SK-N-SH (cell line): ENCODE data around the gene CNTN4. TPM values are rescaled to one million over a fixed set of nuclear protein-coding genes. Genes with fewer than 3 reads are reported as not detected.

Experiments
- CTCF ChIA-PET: fragments of 300-600, 350-600 bp; formaldehyde crosslinking; extraction: SDS; loops from one replicate; lab custom pipeline; 2021; lab: Yijun Ruan, JAX
- POLR2A ChIA-PET: fragments of 350-600 bp; sonication (Branson Sonifier 250); formaldehyde crosslinking; extraction: SDS; loops from one replicate; lab custom pipeline; 2020; ENCODE audit warnings: antibody characterized with exemption, inconsistent platforms; lab: Yijun Ruan, JAX
- DNase-seq: peaks from one replicate; pipeline ENCODE4 v3.0.0; 2012
- H2AFZ ChIP-seq: fragments of 200-600 bp; sonication (generic); 2 replicates; pipeline ENCODE4 v1.8.1; 2016; ENCODE audit warnings: antibody characterized with exemption, mild to moderate bottlenecking, low read depth
- H3F3A ChIP-seq: fragments of 200-600 bp; sonication (generic); replicated peaks from 2 replicates; pipeline ENCODE3; 2016; ENCODE audit warnings: antibody characterized with exemption, mild to moderate bottlenecking; ENCODE audit not compliant: insufficient read depth
- H3K27ac ChIP-seq, 2 experiments: fragments of 200-500 bp in 1 of 2; fragments of 200-600 bp in 1 of 2; sonication (Bioruptor generic) in 1 of 2; sonication (generic), shearing (Covaris generic) in 1 of 2; 2 replicates each; pipeline versions ENCODE4 v1.5.1 to v1.6.1; 2014 to 2016; ENCODE audit warnings: low read depth in 2 of 2, inconsistent platforms in 1 of 2, low read length in 1 of 2, mild to moderate bottlenecking in 1 of 2, mixed read lengths in 1 of 2
- H3K27me3 ChIP-seq: fragments of 200-600 bp; sonication (generic), shearing (Covaris generic); 2 replicates; pipeline ENCODE4 v1.6.1; 2016; ENCODE audit warnings: mixed run types; ENCODE audit not compliant: insufficient read depth
- H3K36me3 ChIP-seq, 2 experiments: fragments of 200-500 bp in 1 of 2; fragments of 200-600 bp in 1 of 2; sonication (Bioruptor generic) in 1 of 2; sonication (generic) in 1 of 2; replicated peaks in 1 of 2; 2 replicates each; pipeline versions ENCODE3 to v1.5.1; 2014 to 2016; ENCODE audit warnings: low read length in 1 of 2, mild to moderate bottlenecking in 1 of 2; ENCODE audit not compliant: insufficient read depth in 2 of 2, control insufficient read depth in 1 of 2
- H3K4me1 ChIP-seq, 2 experiments: fragments of 200-500 bp in 1 of 2; fragments of 200-600 bp in 1 of 2; sonication (Bioruptor generic) in 1 of 2; sonication (generic), shearing (Covaris generic) in 1 of 2; 2 replicates each; pipeline versions ENCODE4 v1.5.1 to v1.6.1; 2014 to 2016; ENCODE audit warnings: low read depth in 1 of 2, low read length in 1 of 2, mixed run types in 1 of 2; ENCODE audit not compliant: insufficient read depth in 2 of 2, control insufficient read depth in 1 of 2
- H3K4me2 ChIP-seq: fragments of 200-600 bp; sonication (generic), shearing (Covaris generic); 2 replicates; pipeline ENCODE4 v1.6.1; 2017; ENCODE audit warnings: mixed run types
- H3K4me3 ChIP-seq, 2 experiments: fragments of 200-500 bp in 1 of 2; fragments of 200-600 bp in 1 of 2; sonication (Bioruptor generic) in 1 of 2; sonication (generic), shearing (Covaris generic) in 1 of 2; 2 replicates each; pipeline versions ENCODE4 v1.5.1 to v1.8.1; 2014 to 2016; ENCODE audit warnings: low read depth in 2 of 2, inconsistent platforms in 1 of 2, low read length in 1 of 2, mild to moderate bottlenecking in 1 of 2, mixed read lengths in 1 of 2, moderate library complexity in 1 of 2
- H3K79me2 ChIP-seq: fragments of 200-600 bp; sonication (generic); 2 replicates; pipeline ENCODE4 v1.8.1; 2017; ENCODE audit warnings: mild to moderate bottlenecking; ENCODE audit not compliant: insufficient read depth
- H3K9ac ChIP-seq: fragments of 200-600 bp; sonication (generic); 2 replicates; pipeline ENCODE4 v1.6.1; 2017; ENCODE audit warnings: mixed run types
- H3K9me2 ChIP-seq: fragments of 200-600 bp; sonication (generic); 2 replicates; pipeline ENCODE4 v1.6.1; 2017; ENCODE audit warnings: mixed run types
- H3K9me3 ChIP-seq: fragments of 200-600 bp; sonication (generic); 2 replicates; pipeline ENCODE4 v1.6.1; 2017; ENCODE audit warnings: mixed run types, mild to moderate bottlenecking, moderate library complexity
- H4K20me1 ChIP-seq: fragments of 200-600 bp; sonication (generic); 2 replicates; pipeline ENCODE4 v1.6.1; 2017; ENCODE audit warnings: mild to moderate bottlenecking, mixed run types; ENCODE audit not compliant: insufficient read depth
- FOXJ3 ChIP-seq: sonication (generic); formaldehyde crosslinking; IDR thresholded peaks from 2 replicates; pipeline ENCODE4 v1.5.1; 2020; ENCODE audit warnings: mild to moderate bottlenecking, missing genetic modification reagents
- FOXM1 ChIP-seq: IDR thresholded peaks from 2 replicates; pipeline ENCODE4 v1.4.0; 2012; ENCODE audit warnings: low read depth, mild to moderate bottlenecking
- GABPA ChIP-seq: IDR thresholded peaks from 2 replicates; pipeline ENCODE4 v1.4.0; 2012; ENCODE audit warnings: low read depth, mild to moderate bottlenecking
- NFIC ChIP-seq: IDR thresholded peaks from 2 replicates; pipeline ENCODE4 v1.4.0; 2012; ENCODE audit warnings: borderline replicate concordance
- RXRA ChIP-seq: IDR thresholded peaks from 2 replicates; pipeline ENCODE4 v1.4.0; 2012; ENCODE audit warnings: low read depth, mild to moderate bottlenecking, borderline replicate concordance
- TAF1 ChIP-seq: IDR thresholded peaks from 2 replicates; pipeline ENCODE4 v1.6.1; 2012; ENCODE audit warnings: low read depth, mild to moderate bottlenecking, low read length, moderate library complexity, borderline replicate concordance
- TEAD4 ChIP-seq: IDR thresholded peaks from 2 replicates; pipeline ENCODE4 v1.4.0; 2012; ENCODE audit warnings: mild to moderate bottlenecking, borderline replicate concordance; ENCODE audit not compliant: insufficient read depth
- USF1 ChIP-seq: IDR thresholded peaks from 2 replicates; pipeline ENCODE4 v1.4.0; 2012; ENCODE audit warnings: low read depth, borderline replicate concordance
- WGBS: methylation state at CpG from one replicate; pipeline ENCODE4 v1.1.6; 2017; ENCODE audit warnings: low lambda C conversion rate; 5-methylcytosine and 5-hydroxymethylcytosine counted together
- polyA plus RNA-seq, 3 experiments: library from polyadenylated mRNA; depleted of rRNA; stranded (reverse); fragments of >200 nt; gene quantifications; 2 replicates each; pipeline ENCODE4 v1.2.3, GENCODE V29; 2012
- TF ChIP-seq, protein P1 (sequence below): IDR thresholded peaks from 2 replicates; pipeline ENCODE4 v1.6.1; 2012; ENCODE audit warnings: mild to moderate bottlenecking, low read depth, low read length, moderate library complexity

CNTN4 gene
- polyA plus RNA-seq, 1 of the 3 experiments (the other 2 are of a cell fraction): 0.12 TPM

DNA sequence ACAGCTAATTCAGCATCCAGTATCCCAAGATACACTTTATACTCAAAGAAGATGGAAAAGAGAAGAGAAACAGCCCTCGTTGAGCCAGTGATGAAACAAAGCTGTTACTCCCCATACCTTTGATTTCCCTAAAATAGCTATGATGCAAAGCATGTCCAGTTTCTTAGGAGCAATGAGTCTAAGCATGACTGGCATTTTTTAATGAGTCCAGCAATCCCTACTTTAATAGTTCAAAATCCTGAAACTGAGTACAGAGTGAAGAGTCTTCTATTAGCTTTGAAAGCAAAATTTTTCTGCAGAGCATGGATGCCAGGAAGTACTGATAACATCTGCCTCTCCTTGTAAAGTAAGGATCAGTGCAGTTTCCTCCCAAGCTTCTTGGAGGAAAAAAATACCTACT is 708.8 kb downstream of the CNTN4 start:
- no peak overlapping the region for H3K9ac ChIP-seq
- WGBS: 18% methylated on average over 1 of the region's 1 CpG
- no peak overlapping the region for H2AFZ ChIP-seq
- no peak overlapping the region for H3K27ac ChIP-seq
- H3F3A ChIP-seq: no peaks in the 10 kb centered on the region
- H3K4me1 ChIP-seq: no peaks in the 10 kb centered on the region
- no peaks in the 10 kb centered on the region for H4K20me1 ChIP-seq
- CTCF ChIA-PET: interaction anchor here (1.6 kb wide), 1 partner anchor 13 kb away, joined by 4 read pairs; no protein-coding TSS in a partner anchor
- H3K9me2 ChIP-seq: no peaks in the 10 kb centered on the region
- H3K79me2 ChIP-seq: no peaks in the 10 kb centered on the region
- no peaks in the 10 kb centered on the region for H3K36me3 ChIP-seq
- H3K27me3 ChIP-seq: no peaks in the 10 kb centered on the region
- no peak for DNase-seq
- no peak overlapping the region for H3K4me2 ChIP-seq
- no peaks in the 10 kb centered on the region for H3K9me3 ChIP-seq
- POLR2A ChIA-PET: no interaction called here
- no peak overlapping the region for H3K4me3 ChIP-seq
- TF ChIP-seq USF1 (no peak), FOXJ3 (CRISPR knock-in tag) (no peak), TEAD4 (no peak), GABPA (no peak), TAF1 (no peak), RXRA (no peak), NFIC (no peak)

DNA sequence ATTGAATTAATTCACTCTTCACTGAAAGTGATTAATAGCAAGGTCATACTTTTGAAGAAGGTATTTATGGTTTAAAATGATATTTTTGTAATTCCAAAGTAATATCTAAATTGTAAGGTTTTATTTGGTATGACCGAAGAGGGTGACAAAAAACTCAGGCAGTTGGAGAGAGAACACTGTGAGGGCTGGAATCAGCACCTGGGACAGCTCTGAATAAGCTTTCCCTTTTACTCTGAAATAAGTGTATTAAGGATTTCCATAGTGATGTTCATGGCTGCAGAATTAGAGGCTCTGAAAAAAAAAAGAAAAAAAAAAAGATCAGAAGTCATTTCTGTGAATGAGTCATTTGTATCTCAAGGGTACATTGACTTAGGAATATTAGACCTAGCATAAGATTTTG is 712.1 kb downstream of the CNTN4 start:
- Histone ChIP-seq H3K9me2 (no peaks in the 10 kb centered on the region), H3K4me2 (no peak overlapping the region), H3K4me1 (no peaks in the 10 kb centered on the region), H3F3A (no peaks in the 10 kb centered on the region), H3K36me3 (no peaks in the 10 kb centered on the region), H3K4me3 (no peak overlapping the region), H3K27ac (no peak overlapping the region), H2AFZ (no peak overlapping the region), H4K20me1 (no peaks in the 10 kb centered on the region), H3K9ac (no peak overlapping the region), H3K79me2 (no peaks in the 10 kb centered on the region), H3K27me3 (no peaks in the 10 kb centered on the region), H3K9me3 (no peaks in the 10 kb centered on the region)
- POLR2A ChIA-PET: interaction anchor here (0.6 kb wide), 1 partner anchor 12 kb away, joined by 4 read pairs; no protein-coding TSS in a partner anchor
- 30% methylated on average over 1 of the region's 1 CpG for WGBS
- no peak for TF ChIP-seq FOXM1
- TF ChIP-seq, protein P1, sequence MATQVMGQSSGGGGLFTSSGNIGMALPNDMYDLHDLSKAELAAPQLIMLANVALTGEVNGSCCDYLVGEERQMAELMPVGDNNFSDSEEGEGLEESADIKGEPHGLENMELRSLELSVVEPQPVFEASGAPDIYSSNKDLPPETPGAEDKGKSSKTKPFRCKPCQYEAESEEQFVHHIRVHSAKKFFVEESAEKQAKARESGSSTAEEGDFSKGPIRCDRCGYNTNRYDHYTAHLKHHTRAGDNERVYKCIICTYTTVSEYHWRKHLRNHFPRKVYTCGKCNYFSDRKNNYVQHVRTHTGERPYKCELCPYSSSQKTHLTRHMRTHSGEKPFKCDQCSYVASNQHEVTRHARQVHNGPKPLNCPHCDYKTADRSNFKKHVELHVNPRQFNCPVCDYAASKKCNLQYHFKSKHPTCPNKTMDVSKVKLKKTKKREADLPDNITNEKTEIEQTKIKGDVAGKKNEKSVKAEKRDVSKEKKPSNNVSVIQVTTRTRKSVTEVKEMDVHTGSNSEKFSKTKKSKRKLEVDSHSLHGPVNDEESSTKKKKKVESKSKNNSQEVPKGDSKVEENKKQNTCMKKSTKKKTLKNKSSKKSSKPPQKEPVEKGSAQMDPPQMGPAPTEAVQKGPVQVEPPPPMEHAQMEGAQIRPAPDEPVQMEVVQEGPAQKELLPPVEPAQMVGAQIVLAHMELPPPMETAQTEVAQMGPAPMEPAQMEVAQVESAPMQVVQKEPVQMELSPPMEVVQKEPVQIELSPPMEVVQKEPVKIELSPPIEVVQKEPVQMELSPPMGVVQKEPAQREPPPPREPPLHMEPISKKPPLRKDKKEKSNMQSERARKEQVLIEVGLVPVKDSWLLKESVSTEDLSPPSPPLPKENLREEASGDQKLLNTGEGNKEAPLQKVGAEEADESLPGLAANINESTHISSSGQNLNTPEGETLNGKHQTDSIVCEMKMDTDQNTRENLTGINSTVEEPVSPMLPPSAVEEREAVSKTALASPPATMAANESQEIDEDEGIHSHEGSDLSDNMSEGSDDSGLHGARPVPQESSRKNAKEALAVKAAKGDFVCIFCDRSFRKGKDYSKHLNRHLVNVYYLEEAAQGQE: 0 out of 2 replicates have a peak, but pooled peaks have one; percentile 38
- CTCF ChIA-PET: no interaction called here
- no peak for DNase-seq
